ENCODE results near the gene USP33.

USP33 gene

GRCh38 chr1:77759071-77760028, at the start of gene USP33:
USP33 (minus strand) TSS chr1:77759852; CDS start chr1:77741697, 18,155 bp downstream.
- no peaks in the 10 kb centered on the region for H3K9me3 ChIP-seq (ENCODE audit: severe bottlenecking)
- peak within 1 kb of the TSS; percentile 95 for H3K27ac ChIP-seq
- peak; percentile 92 for DNase-seq
- TF ChIP-seq CTCF (IDR thresholded peaks at IDR 0.05; ENCODE audit: low read depth, low read length), result no peak
- H3K36me3 ChIP-seq, result peaks cover 6% of the 10 kb centered on the region
- peak within 1 kb of the TSS; percentile 61 for H3K4me3 ChIP-seq (ENCODE audit: low read depth, low read length)
- no peaks in the 10 kb centered on the region for H3K27me3 ChIP-seq (ENCODE audit: insufficient read depth, low read depth, severe bottlenecking)

- Histone ChIP-seq H3K4me3 (ENCODE audit: low read depth, low read length) (no peak overlapping the region), H3K9me3 (ENCODE audit: severe bottlenecking) (no peaks in the 10 kb centered on the region), H3K27me3 (ENCODE audit: insufficient read depth, low read depth, severe bottlenecking) (no peaks in the 10 kb centered on the region), H3K36me3 (peaks cover 20% of the 10 kb centered on the region), H3K27ac (no peak overlapping the region)
- DNase-seq, result no peak
- no peak for TF ChIP-seq CTCF (IDR thresholded peaks at IDR 0.05; ENCODE audit: low read depth, low read length)
Measured at GRCh38 chr1:77803371-77803770, 43.7 kb upstream of the USP33 start.

GRCh38 chr1:77802026-77802425, 42.4 kb upstream of the USP33 start:
- Histone ChIP-seq H3K27me3 (ENCODE audit: insufficient read depth, low read depth, severe bottlenecking) (no peaks in the 10 kb centered on the region), H3K9me3 (ENCODE audit: severe bottlenecking) (no peaks in the 10 kb centered on the region), H3K36me3 (peaks cover 13% of the 10 kb centered on the region), H3K27ac (no peak overlapping the region), H3K4me3 (ENCODE audit: low read depth, low read length) (no peak overlapping the region)
- DNase-seq, result no peak
- TF ChIP-seq CTCF (IDR thresholded peaks at IDR 0.05; ENCODE audit: low read depth, low read length), result no peak

- no peak for DNase-seq
- Histone ChIP-seq H3K27me3 (ENCODE audit: insufficient read depth, low read depth, severe bottlenecking) (no peaks in the 10 kb centered on the region), H3K9me3 (ENCODE audit: severe bottlenecking) (no peaks in the 10 kb centered on the region), H3K36me3 (no peaks in the 10 kb centered on the region; the same call in 1 of the 2 replicates), H3K27ac (no peak overlapping the region), H3K4me3 (ENCODE audit: low read depth, low read length) (no peak overlapping the region)
- TF ChIP-seq CTCF (IDR thresholded peaks at IDR 0.05; ENCODE audit: low read depth, low read length), result no peak
Measured at GRCh38 chr1:77797991-77798390, 38.3 kb upstream of the USP33 start.

GRCh38 chr1:77796695-77797405, 37.2 kb upstream of the USP33 start:
- H3K27ac ChIP-seq, result no peak overlapping the region
- H3K27me3 ChIP-seq (ENCODE audit: insufficient read depth, low read depth, severe bottlenecking), result no peaks in the 10 kb centered on the region
- no peaks in the 10 kb centered on the region for H3K9me3 ChIP-seq (ENCODE audit: severe bottlenecking)
- H3K36me3 ChIP-seq, result no peaks in the 10 kb centered on the region
- no peak overlapping the region for H3K4me3 ChIP-seq (ENCODE audit: low read depth, low read length)
- TF ChIP-seq CTCF (IDR thresholded peaks at IDR 0.05; ENCODE audit: low read depth, low read length), result no peak
- DNase-seq, result no peak
